H9 (cell line): ENCODE results near the gene ITPR2. TPM values are rescaled to one million over a fixed set of nuclear protein-coding genes. Genes with fewer than 3 reads are reported as not detected.

Experiments used
- DNase-seq: peaks from one replicate; pipeline ENCODE4 v3.0.0-alpha.2; 2017
- H2AFZ ChIP-seq: one replicate; pipeline ENCODE4 v1.6.1; 2013; ENCODE audit warnings: mild to moderate bottlenecking, low read length, control low read depth, moderate library complexity
- H2AK5ac ChIP-seq: 2 replicates; pipeline ENCODE4 v1.6.1; 2013; ENCODE audit warnings: low read length, control low read depth, mixed read lengths; ENCODE audit not compliant: insufficient read length
- H2BK120ac ChIP-seq: one replicate; pipeline ENCODE4 v1.6.1; 2013; ENCODE audit warnings: low read depth, mild to moderate bottlenecking, low read length, control low read depth, inconsistent platforms; ENCODE audit not compliant: poor library complexity, severe bottlenecking
- H2BK12ac ChIP-seq: 2 replicates; pipeline ENCODE4 v1.6.1; 2013; ENCODE audit warnings: low read length, control low read depth, mixed read lengths, low read depth; ENCODE audit not compliant: insufficient read length
- H2BK15ac ChIP-seq: 2 replicates; pipeline ENCODE4 v1.6.1; 2013; ENCODE audit warnings: low read depth, low read length, control low read depth
- H2BK20ac ChIP-seq: one replicate; pipeline ENCODE4 v1.6.1; 2013; ENCODE audit warnings: low read depth, mild to moderate bottlenecking, low read length, control low read depth, inconsistent platforms; ENCODE audit not compliant: poor library complexity, severe bottlenecking
- H2BK5ac ChIP-seq: 2 replicates; pipeline ENCODE4 v1.6.1; 2013; ENCODE audit warnings: low read length, control low read depth, mixed read lengths; ENCODE audit not compliant: insufficient read length
- H3K14ac ChIP-seq: 2 replicates; pipeline ENCODE4 v1.6.1; 2013; ENCODE audit warnings: low read length, control low read depth; ENCODE audit not compliant: insufficient read depth
- H3K18ac ChIP-seq: 2 replicates; pipeline ENCODE4 v1.6.1; 2013; ENCODE audit warnings: low read depth, mild to moderate bottlenecking, mixed read lengths, low read length, control low read depth; ENCODE audit not compliant: insufficient read length
- H3K23ac ChIP-seq: 2 replicates; pipeline ENCODE4 v1.6.1; 2013; ENCODE audit warnings: low read length, control low read depth, mixed read lengths, low read depth; ENCODE audit not compliant: insufficient read length
- H3K23me2 ChIP-seq: 2 replicates; pipeline ENCODE4 v1.6.1; 2013; ENCODE audit warnings: low read depth, mild to moderate bottlenecking, mixed read lengths, low read length, control low read depth; ENCODE audit not compliant: insufficient read length, poor library complexity, severe bottlenecking
- H3K27ac ChIP-seq: 2 replicates; pipeline ENCODE4 v1.5.1; 2013; ENCODE audit warnings: low read length, control low read depth, mixed read lengths, low read depth; ENCODE audit not compliant: insufficient read length
- H3K27me3 ChIP-seq: 2 replicates; pipeline ENCODE4 v1.6.1; 2013; ENCODE audit warnings: low read length, control low read depth, inconsistent platforms; ENCODE audit not compliant: insufficient read depth
- H3K4ac ChIP-seq: 2 replicates; pipeline ENCODE4 v1.6.1; 2013; ENCODE audit warnings: low read depth, mild to moderate bottlenecking, control low read depth, inconsistent platforms, low read length, moderate library complexity
- H3K4me1 ChIP-seq: 2 replicates; pipeline ENCODE4 v1.6.1; 2013; ENCODE audit warnings: low read length, control low read depth, inconsistent platforms; ENCODE audit not compliant: insufficient read depth
- H3K4me2 ChIP-seq: 2 replicates; pipeline ENCODE4 v1.6.1; 2013; ENCODE audit warnings: low read length, control low read depth, mixed read lengths; ENCODE audit not compliant: insufficient read length, insufficient read depth
- H3K56ac ChIP-seq: 2 replicates; pipeline ENCODE4 v1.6.1; 2013; ENCODE audit warnings: low read depth, mild to moderate bottlenecking, mixed read lengths, low read length, control low read depth; ENCODE audit not compliant: insufficient read length
- H3K79me1 ChIP-seq: 2 replicates; pipeline ENCODE4 v1.6.1; 2013; ENCODE audit warnings: low read depth, mild to moderate bottlenecking, moderate library complexity, low read length, control low read depth, inconsistent platforms; ENCODE audit not compliant: insufficient read depth, poor library complexity, severe bottlenecking
- H3K79me2 ChIP-seq: 2 replicates; pipeline ENCODE4 v1.6.1; 2013; ENCODE audit warnings: low read length, control low read depth, inconsistent platforms; ENCODE audit not compliant: insufficient read depth
- H3K9ac ChIP-seq: 2 replicates; pipeline ENCODE4 v1.6.1; 2013; ENCODE audit warnings: low read length, control low read depth, mixed read lengths; ENCODE audit not compliant: insufficient read length; ENCODE audit errors: extremely low read depth
- H3K9me3 ChIP-seq: one replicate; pipeline ENCODE4 v1.6.1; 2013; ENCODE audit warnings: low read depth, low read length, inconsistent platforms; ENCODE audit not compliant: control insufficient read depth
- H3T11ph ChIP-seq: one replicate; pipeline ENCODE4 v1.6.1; 2013; ENCODE audit warnings: mild to moderate bottlenecking, low read length, control low read depth, inconsistent platforms
- H4K20me1 ChIP-seq: one replicate; pipeline ENCODE4 v1.6.1; 2013; ENCODE audit not compliant: control insufficient read depth, insufficient read length, insufficient read depth
- H4K5ac ChIP-seq: 2 replicates; pipeline ENCODE4 v1.6.1; 2013; ENCODE audit warnings: low read depth, mild to moderate bottlenecking, mixed read lengths, low read length, control low read depth; ENCODE audit not compliant: insufficient read length
- H4K8ac ChIP-seq: replicated peaks from 2 replicates; pipeline ENCODE4 v1.6.1; 2013; ENCODE audit warnings: low read length, control low read depth, mixed read lengths, low read depth; ENCODE audit not compliant: insufficient read length
- H4K91ac ChIP-seq: 2 replicates; pipeline ENCODE4 v1.6.1; 2013; ENCODE audit warnings: low read depth, mild to moderate bottlenecking, moderate library complexity, mixed read lengths, low read length, control low read depth; ENCODE audit not compliant: insufficient read length
- H3K27ac Mint-ChIP-seq, 3 experiments: 2 replicates in 2 of 3; 3 replicates in 1 of 3; pipeline ENCODE4 v1.8.0; 2020 to 2021; ENCODE audit warnings: mixed read lengths in 3 of 3, mild to moderate bottlenecking in 1 of 3, moderate library complexity in 1 of 3
- H3K27me3 Mint-ChIP-seq: 2 replicates; pipeline ENCODE4 v1.8.0; 2021; ENCODE audit warnings: low read depth, mild to moderate bottlenecking, moderate library complexity, mixed read lengths
- H3K36me3 Mint-ChIP-seq, 3 experiments: 2 replicates in 2 of 3; 3 replicates in 1 of 3; pipeline ENCODE4 v1.8.0; 2020 to 2021; ENCODE audit warnings: low read depth in 3 of 3, mixed read lengths in 3 of 3; ENCODE audit not compliant: insufficient read depth in 1 of 3
- H3K4me1 Mint-ChIP-seq, 2 experiments: 2 replicates each; pipeline ENCODE4 v1.8.0; 2020; ENCODE audit warnings: mixed read lengths in 2 of 2
- H3K4me3 Mint-ChIP-seq, 2 experiments: 2 replicates in 1 of 2; 3 replicates in 1 of 2; pipeline ENCODE4 v1.8.0; 2020 to 2021; ENCODE audit warnings: mild to moderate bottlenecking in 2 of 2, mixed read lengths in 2 of 2, moderate library complexity in 1 of 2
- H3K9me3 Mint-ChIP-seq, 2 experiments: 2 replicates in 1 of 2; 3 replicates in 1 of 2; pipeline ENCODE4 v1.8.0; 2020; ENCODE audit warnings: mild to moderate bottlenecking in 2 of 2, mixed read lengths in 2 of 2, moderate library complexity in 1 of 2
- WGBS: extraction: QIAGEN DNeasy Blood & Tissue Kit; methylation state at CpG from one replicate; pipeline ENCODE4 v1.1.7; 2013; ENCODE audit warnings: missing lambda C conversion rate, low lambda C conversion rate, mixed read lengths; ENCODE audit not compliant: insufficient read length; ENCODE audit errors: extremely low coverage; 5-methylcytosine and 5-hydroxymethylcytosine counted together
- total RNA-seq: library from RNA; stranded (reverse); gene quantifications from 2 replicates; pipeline ENCODE4 v1.2.1, GENCODE V29; 2021
- TF ChIP-seq, protein P1 (sequence below): fragments of 200-600 bp; sonication (generic); conservative IDR thresholded peaks from 3 replicates; pipeline ENCODE4 v1.8.0; 2021; ENCODE audit warnings: antibody characterized with exemption, mild to moderate bottlenecking

ITPR2 gene
- total RNA-seq, 1 experiment from 2014 or later = 14.8 TPM

DNA sequence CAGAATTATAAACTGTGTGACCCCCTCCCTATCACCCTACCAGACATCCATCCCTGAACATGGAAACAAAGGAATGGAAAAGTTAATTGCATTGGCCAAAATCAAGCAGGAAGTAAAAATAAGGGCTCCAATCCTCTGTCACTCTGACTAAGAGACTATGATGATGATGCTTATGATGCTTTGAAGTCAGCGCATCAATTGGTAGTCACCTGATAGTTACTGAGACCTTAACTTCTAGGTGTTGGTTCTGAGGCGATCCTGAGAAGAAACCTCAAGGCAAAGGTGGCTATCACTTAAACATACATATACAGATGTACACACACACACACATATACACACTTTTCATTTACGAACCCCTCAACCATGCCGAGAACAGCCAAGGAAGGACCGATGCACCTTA is 6.6 kb downstream of the ITPR2 start:
- no peak overlapping the region for H3K9ac ChIP-seq
- no peak overlapping the region for H3K23ac ChIP-seq
- peaks cover 7% of the 10 kb centered on the region for H3K4me1 ChIP-seq
- H3K4me2 ChIP-seq = no peak overlapping the region
- Mint-ChIP-seq H3K36me3 (no peaks in the 10 kb centered on the region), H3K4me1 (peaks cover 20 to 31% of the 10 kb centered on the region in 2 experiments), H3K9me3 (no peaks in the 10 kb centered on the region), H3K4me3 (no peak overlapping the region), H3K27me3 (no peaks in the 10 kb centered on the region; the same call in 1 of the 2 replicates), H3K27ac (no peak overlapping the region)
- no peak overlapping the region for H3K4ac ChIP-seq
- H2BK5ac ChIP-seq = no peak overlapping the region
- H3K18ac ChIP-seq = no peak overlapping the region
- no peaks in the 10 kb centered on the region for H3K23me2 ChIP-seq
- TF ChIP-seq, protein P1, sequence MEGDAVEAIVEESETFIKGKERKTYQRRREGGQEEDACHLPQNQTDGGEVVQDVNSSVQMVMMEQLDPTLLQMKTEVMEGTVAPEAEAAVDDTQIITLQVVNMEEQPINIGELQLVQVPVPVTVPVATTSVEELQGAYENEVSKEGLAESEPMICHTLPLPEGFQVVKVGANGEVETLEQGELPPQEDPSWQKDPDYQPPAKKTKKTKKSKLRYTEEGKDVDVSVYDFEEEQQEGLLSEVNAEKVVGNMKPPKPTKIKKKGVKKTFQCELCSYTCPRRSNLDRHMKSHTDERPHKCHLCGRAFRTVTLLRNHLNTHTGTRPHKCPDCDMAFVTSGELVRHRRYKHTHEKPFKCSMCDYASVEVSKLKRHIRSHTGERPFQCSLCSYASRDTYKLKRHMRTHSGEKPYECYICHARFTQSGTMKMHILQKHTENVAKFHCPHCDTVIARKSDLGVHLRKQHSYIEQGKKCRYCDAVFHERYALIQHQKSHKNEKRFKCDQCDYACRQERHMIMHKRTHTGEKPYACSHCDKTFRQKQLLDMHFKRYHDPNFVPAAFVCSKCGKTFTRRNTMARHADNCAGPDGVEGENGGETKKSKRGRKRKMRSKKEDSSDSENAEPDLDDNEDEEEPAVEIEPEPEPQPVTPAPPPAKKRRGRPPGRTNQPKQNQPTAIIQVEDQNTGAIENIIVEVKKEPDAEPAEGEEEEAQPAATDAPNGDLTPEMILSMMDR = no peak
- H4K8ac ChIP-seq = no peak overlapping the region
- H3K56ac ChIP-seq = no peak overlapping the region
- H2BK15ac ChIP-seq = no peak overlapping the region
- DNase-seq = no peak
- no peak overlapping the region for H4K5ac ChIP-seq
- no peak overlapping the region for H4K91ac ChIP-seq
- no peak overlapping the region for H2AFZ ChIP-seq
- no peak overlapping the region for H2BK12ac ChIP-seq
- H2BK20ac ChIP-seq = no peak overlapping the region
- no peak overlapping the region for H3K27ac ChIP-seq
- H3K27me3 ChIP-seq = no peaks in the 10 kb centered on the region
- WGBS = no CpG with 5 or more reads among the region's 5 CpGs
- peaks cover 8% of the 10 kb centered on the region for H3K79me1 ChIP-seq
- no peak overlapping the region for H2BK120ac ChIP-seq
- H3K14ac ChIP-seq = no peak overlapping the region
- no peaks in the 10 kb centered on the region for H3K9me3 ChIP-seq
- H3T11ph ChIP-seq = no peak overlapping the region
- peaks cover 40% of the 10 kb centered on the region for H3K79me2 ChIP-seq
- H4K20me1 ChIP-seq = no peaks in the 10 kb centered on the region
- no peak overlapping the region for H2AK5ac ChIP-seq
